ENCODE measurements around the gene TBX21. TPM values are rescaled to one million over a fixed set of nuclear protein-coding genes. Genes with fewer than 3 reads are reported as not detected.

The TBX21 gene
- total and polyA plus RNA-seq, 2 of the 4 experiments (the other 2 are of a cell fraction) = not detected

DNA sequence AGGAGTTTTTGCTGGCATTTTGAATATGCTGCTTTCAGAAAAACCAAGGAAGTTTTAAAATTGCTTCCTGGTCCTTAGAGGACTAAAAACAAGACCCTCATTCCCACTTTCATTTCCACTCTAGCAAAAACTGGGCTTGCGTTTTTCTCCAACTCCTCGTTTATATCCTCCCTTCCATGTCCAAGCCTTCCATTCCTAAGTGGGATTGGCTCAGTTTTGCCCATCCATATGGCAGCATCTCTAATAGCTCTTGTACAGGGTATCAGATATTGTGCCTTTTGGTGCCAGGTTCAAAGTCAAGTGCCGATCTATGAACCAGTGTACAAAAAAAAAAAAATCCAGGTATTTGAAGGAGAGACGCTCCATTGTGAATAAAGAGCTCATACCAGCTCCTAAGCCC, 49.0 kb upstream of the TBX21 start:
- Histone ChIP-seq H3K9me1 (ENCODE audit: insufficient read depth, low read length) (peaks cover 17% of the 10 kb centered on the region), H3K4me2 (ENCODE audit: low read depth, low read length) (no peak overlapping the region), H2BK15ac (ENCODE audit: low read depth, low read length) (no peak overlapping the region), H3K4me1 (ENCODE audit: control insufficient read depth, insufficient read depth, low read length) (peaks cover 20% of the 10 kb centered on the region), H4K8ac (ENCODE audit: low read depth in 2 of 2, low read length in 2 of 2) (no peak overlapping the region), H3K4ac (ENCODE audit: low read depth, low read length) (no peak overlapping the region), H3K9ac (ENCODE audit: low read depth, low read length) (no peak overlapping the region), H2AK5ac (ENCODE audit: low read depth, low read length) (no peak overlapping the region), H3K14ac (replicated peaks; ENCODE audit: low read depth, low read length) (no peak overlapping the region), H3K18ac (ENCODE audit: low read depth, low read length) (no peak overlapping the region), H4K5ac (ENCODE audit: low read depth, low read length) (no peak overlapping the region), H3K79me1 (ENCODE audit: low read depth in 1 of 2, low read length in 2 of 2) (peaks cover 17 to 41% of the 10 kb centered on the region in 2 experiments), H2BK120ac (ENCODE audit: low read depth, low read length) (no peak overlapping the region), H3K56ac (ENCODE audit: extremely low read depth, insufficient read depth, low read length) (no peak overlapping the region), H2AFZ (replicated peaks; ENCODE audit: low read length, poor library complexity) (no peak overlapping the region), H3K23ac (ENCODE audit: low read depth, low read length) (no peak overlapping the region), H3K27me3 (ENCODE audit: control insufficient read depth, insufficient read depth, low read length) (no peaks in the 10 kb centered on the region), H2AK9ac (replicated peaks; ENCODE audit: low read depth, low read length, poor library complexity) (no peak overlapping the region), H4K91ac (ENCODE audit: insufficient read depth, low read depth, low read length) (no peak overlapping the region), H2BK20ac (ENCODE audit: low read depth, low read length) (no peak overlapping the region), H2BK5ac (ENCODE audit: low read depth, low read length, poor library complexity, severe bottlenecking) (no peak overlapping the region), H3K4me3 (ENCODE audit: insufficient read depth, low read depth, low read length) (no peak overlapping the region), H3K9me3 (ENCODE audit: control insufficient read depth, insufficient read depth, low read length) (no peaks in the 10 kb centered on the region), H4K20me1 (ENCODE audit: insufficient read depth, low read length) (peaks cover 48% of the 10 kb centered on the region), H3K27ac (ENCODE audit: insufficient read depth, low read length) (no peak overlapping the region), H3K36me3 (ENCODE audit: control insufficient read depth, insufficient read depth, low read length) (peaks cover 36% of the 10 kb centered on the region)
- ATAC-seq (ENCODE audit: low read depth) = no peak
- intact Hi-C loops (cut with micrococcal nuclease) = no loop called here
- 100% methylated on average over 1 of the region's 4 CpGs; no CpG with 5 or more reads in 1 of the 2 experiments for WGBS, 2 experiments (ENCODE audit: extremely low coverage in 2 of 2, insufficient read length in 1 of 2)
- TF ChIP-seq MAZ (IDR thresholded peaks at IDR 0.05; ENCODE audit: borderline replicate concordance, low read depth, low read length) (no peak), SMC3 (IDR thresholded peaks at IDR 0.05; ENCODE audit: low read depth, low read length) (no peak), MXI1 (IDR thresholded peaks at IDR 0.05; ENCODE audit: borderline replicate concordance, low read depth, low read length) (no peak), CHD1 (IDR thresholded peaks at IDR 0.05; ENCODE audit: low read depth, low read length) (no peak), RCOR1 (IDR thresholded peaks at IDR 0.05; ENCODE audit: insufficient replicate concordance, low read length) (no peak)
- TF ChIP-seq, protein P1, sequence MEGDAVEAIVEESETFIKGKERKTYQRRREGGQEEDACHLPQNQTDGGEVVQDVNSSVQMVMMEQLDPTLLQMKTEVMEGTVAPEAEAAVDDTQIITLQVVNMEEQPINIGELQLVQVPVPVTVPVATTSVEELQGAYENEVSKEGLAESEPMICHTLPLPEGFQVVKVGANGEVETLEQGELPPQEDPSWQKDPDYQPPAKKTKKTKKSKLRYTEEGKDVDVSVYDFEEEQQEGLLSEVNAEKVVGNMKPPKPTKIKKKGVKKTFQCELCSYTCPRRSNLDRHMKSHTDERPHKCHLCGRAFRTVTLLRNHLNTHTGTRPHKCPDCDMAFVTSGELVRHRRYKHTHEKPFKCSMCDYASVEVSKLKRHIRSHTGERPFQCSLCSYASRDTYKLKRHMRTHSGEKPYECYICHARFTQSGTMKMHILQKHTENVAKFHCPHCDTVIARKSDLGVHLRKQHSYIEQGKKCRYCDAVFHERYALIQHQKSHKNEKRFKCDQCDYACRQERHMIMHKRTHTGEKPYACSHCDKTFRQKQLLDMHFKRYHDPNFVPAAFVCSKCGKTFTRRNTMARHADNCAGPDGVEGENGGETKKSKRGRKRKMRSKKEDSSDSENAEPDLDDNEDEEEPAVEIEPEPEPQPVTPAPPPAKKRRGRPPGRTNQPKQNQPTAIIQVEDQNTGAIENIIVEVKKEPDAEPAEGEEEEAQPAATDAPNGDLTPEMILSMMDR (conservative IDR thresholded peaks at IDR 0.05; ENCODE audit: low read depth, low read length) = no peak
- TF ChIP-seq, protein P2, sequence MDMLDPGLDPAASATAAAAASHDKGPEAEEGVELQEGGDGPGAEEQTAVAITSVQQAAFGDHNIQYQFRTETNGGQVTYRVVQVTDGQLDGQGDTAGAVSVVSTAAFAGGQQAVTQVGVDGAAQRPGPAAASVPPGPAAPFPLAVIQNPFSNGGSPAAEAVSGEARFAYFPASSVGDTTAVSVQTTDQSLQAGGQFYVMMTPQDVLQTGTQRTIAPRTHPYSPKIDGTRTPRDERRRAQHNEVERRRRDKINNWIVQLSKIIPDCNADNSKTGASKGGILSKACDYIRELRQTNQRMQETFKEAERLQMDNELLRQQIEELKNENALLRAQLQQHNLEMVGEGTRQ (IDR thresholded peaks at IDR 0.05; ENCODE audit: low read depth, low read length) = no peak
- TF ChIP-seq, protein P3, sequence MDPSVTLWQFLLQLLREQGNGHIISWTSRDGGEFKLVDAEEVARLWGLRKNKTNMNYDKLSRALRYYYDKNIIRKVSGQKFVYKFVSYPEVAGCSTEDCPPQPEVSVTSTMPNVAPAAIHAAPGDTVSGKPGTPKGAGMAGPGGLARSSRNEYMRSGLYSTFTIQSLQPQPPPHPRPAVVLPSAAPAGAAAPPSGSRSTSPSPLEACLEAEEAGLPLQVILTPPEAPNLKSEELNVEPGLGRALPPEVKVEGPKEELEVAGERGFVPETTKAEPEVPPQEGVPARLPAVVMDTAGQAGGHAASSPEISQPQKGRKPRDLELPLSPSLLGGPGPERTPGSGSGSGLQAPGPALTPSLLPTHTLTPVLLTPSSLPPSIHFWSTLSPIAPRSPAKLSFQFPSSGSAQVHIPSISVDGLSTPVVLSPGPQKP (IDR thresholded peaks at IDR 0.05; ENCODE audit: borderline replicate concordance, low read depth, low read length) = no peak
- ChIA-PET CTCF (interaction anchor here (0.6 kb wide), 2 partner anchors 16 to 183 kb away, joined by 4 to 7 read pairs; no protein-coding TSS in a partner anchor), POLR2A (ENCODE audit: unreplicated experiment) (no interaction called here)
- in situ Hi-C loops (cut with MboI; ENCODE audit: low sequenced_read_pairs) = no loop called here
- DNase-seq = no peak
- dilution Hi-C loops (cut with HindIII; ENCODE audit: low sequenced_read_pairs, unreplicated experiment) = no loop called here
- BruUV-seq (replicated peaks) = no TSS peak

All from IMR-90 (cell line).